ENCODE results near the gene SLC35A1.

Gene SLC35A1

GRCh38 chr6:87561017-87561416 is 88.2 kb downstream of the SLC35A1 start:
- no peak overlapping the region for H3K4me3 ChIP-seq (ENCODE audit: low read depth, low read length)
- peaks cover 23% of the 10 kb centered on the region; the same call in 1 of the 2 replicates for H3K36me3 ChIP-seq
- H3K4me1 ChIP-seq, result no peaks in the 10 kb centered on the region
- DNase-seq, result no peak
- no peaks in the 10 kb centered on the region for H3K27me3 ChIP-seq
- no peaks in the 10 kb centered on the region for H3K9me3 ChIP-seq
- TF ChIP-seq CTCF (IDR thresholded peaks at IDR 0.05; ENCODE audit: low read depth, low read length), result no peak

Measured in BE2C (cell line).